Measurements from ENCODE around the gene POC5. TPM values are rescaled to one million over a fixed set of nuclear protein-coding genes. Genes with fewer than 3 reads are reported as not detected.

Gene POC5
- total and polyA plus RNA-seq, 12 donors, result 2.6 to 5.5 (median 4.1) TPM

- no peak for TF ChIP-seq CTCF (IDR thresholded peaks at IDR 0.05)
- DNase-seq (no peak), ATAC-seq (peak in 6 of 8 donors; percentile 35 to 67 (median 48))
- 47 to 60% methylated on average over 9 of the region's 9 CpGs for WGBS, 2 donors
- Histone ChIP-seq H3K4me1 (peaks cover 0 to 5% (median 3%) of the 10 kb centered on the region in 9 donors), H3K27me3 (no peaks in the 10 kb centered on the region), H3K36me3 (no peaks in the 10 kb centered on the region), H3K9me3 (no peaks in the 10 kb centered on the region), H3K4me3 (peak overlapping the region in 9 of 10 donors; percentile 19 to 54 (median 48)), H3K27ac (peak overlapping the region in 5 of 10 donors; percentile 29 to 56 (median 53))
- intact Hi-C loops (cut with DNase I), result no loop called here
These were observed 60.8 kb downstream of the POC5 start for GRCh38 chr5:75656311-75657003.

GRCh38 chr5:75654693-75655295 is 62.4 kb downstream of the POC5 start:
- Histone ChIP-seq H3K9me3 (no peaks in the 10 kb centered on the region), H3K27me3 (no peaks in the 10 kb centered on the region), H3K4me3 (no peak overlapping the region), H3K4me1 (peaks cover 0 to 5% (median 1%) of the 10 kb centered on the region in 9 donors), H3K36me3 (no peaks in the 10 kb centered on the region), H3K27ac (peak overlapping the region in 1 of 10 donors; percentile 25)
- 37 to 55% methylated on average over 19 of the region's 19 CpGs for WGBS, 2 donors
- DNase-seq, result peak; percentile 41 to 58
- no peak for TF ChIP-seq CTCF (IDR thresholded peaks at IDR 0.05)
- peak; percentile 71 to 97 (median 90) for ATAC-seq
- intact Hi-C loops (cut with DNase I), result no loop called here

- Histone ChIP-seq H3K36me3 (no peaks in the 10 kb centered on the region), H3K9me3 (no peaks in the 10 kb centered on the region), H3K27me3 (no peaks in the 10 kb centered on the region), H3K4me1 (peaks cover 0 to 5% (median 0%) of the 10 kb centered on the region in 9 donors), H3K27ac (no peak overlapping the region), H3K4me3 (no peak overlapping the region)
- no peak for DNase-seq
- no peak for ATAC-seq
- WGBS, 2 donors, result 30 to 35% methylated on average over 2 of the region's 2 CpGs
- TF ChIP-seq CTCF (IDR thresholded peaks at IDR 0.05), result no peak
- intact Hi-C loops (cut with DNase I), result no loop called here
These were observed 63.7 kb downstream of the POC5 start for GRCh38 chr5:75653521-75653920.

GRCh38 chr5:75651575-75652238 is 65.5 kb downstream of the POC5 start:
- Histone ChIP-seq H3K36me3 (no peaks in the 10 kb centered on the region), H3K4me3 (no peak overlapping the region), H3K27ac (no peak overlapping the region), H3K9me3 (no peaks in the 10 kb centered on the region), H3K27me3 (no peaks in the 10 kb centered on the region), H3K4me1 (peaks cover 0 to 5% (median 0%) of the 10 kb centered on the region in 9 donors)
- DNase-seq (no peak), ATAC-seq (no peak)
- WGBS, 2 donors, result 93% methylated on average over 4 of the region's 4 CpGs
- no peak for TF ChIP-seq CTCF (IDR thresholded peaks at IDR 0.05)
- intact Hi-C loops (cut with DNase I), result no loop called here

Measured in heart right ventricle (tissue), 16 donors.